ENCODE data around the gene FBXO31. TPM values are rescaled to one million over a fixed set of nuclear protein-coding genes. Genes with fewer than 3 reads are reported as not detected.

FBXO31 gene
- total RNA-seq, 6 experiments from 2014 or later: 23.0 to 30.0 (median 25.1) TPM

DNA sequence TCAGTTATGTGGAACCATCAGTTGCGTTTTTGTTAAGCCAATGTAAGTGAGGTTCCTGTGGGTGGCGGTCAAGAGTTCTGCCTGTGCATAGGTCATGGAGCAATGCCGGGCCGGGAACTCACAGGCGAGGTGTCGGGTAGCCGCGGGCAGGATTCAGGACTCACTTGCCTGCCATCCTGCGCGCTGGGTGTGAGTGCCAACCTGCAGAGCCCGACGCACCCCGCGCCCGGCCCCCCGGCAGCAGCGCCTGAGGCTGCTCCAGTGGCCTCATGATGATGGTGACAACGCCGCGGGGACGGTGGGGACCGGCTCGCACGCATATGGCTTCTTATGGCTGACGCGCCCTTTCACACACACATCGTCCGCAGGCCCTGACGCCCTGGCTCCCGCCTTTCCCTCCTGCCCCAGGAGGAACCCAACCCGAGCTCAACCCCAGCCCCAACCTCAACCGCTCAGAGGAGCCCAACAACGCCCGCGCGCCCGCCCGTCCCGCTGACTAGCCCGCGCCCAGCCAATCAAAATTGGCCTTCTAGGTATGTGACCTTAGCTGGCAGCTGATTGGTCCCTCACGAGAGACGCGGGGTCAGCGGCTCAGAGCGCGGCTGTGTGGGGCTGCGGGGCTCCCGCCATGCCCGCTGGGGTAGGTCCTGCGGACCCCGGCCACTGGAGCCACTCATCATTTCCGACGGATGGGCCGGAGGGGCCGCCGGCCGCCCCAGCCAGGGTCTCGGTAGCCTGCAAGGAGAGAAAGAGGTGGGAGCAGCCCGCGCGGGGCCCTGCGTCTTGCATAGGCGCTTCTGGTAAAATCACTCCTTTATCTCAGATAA is 66.4 kb downstream of the FBXO31 start, which contains the start of gene C16orf95:
Gene C16orf95 (minus strand): TSS at position 470 of the 827 bp plus-strand sequence. CDS start 150 bp downstream, at position 320.
- peak within 1 kb of the TSS; percentile 98 for H3K27ac Mint-ChIP-seq
- no peaks in the 10 kb centered on the region for H3K9me3 Mint-ChIP-seq
- TF ChIP-seq, protein P1, sequence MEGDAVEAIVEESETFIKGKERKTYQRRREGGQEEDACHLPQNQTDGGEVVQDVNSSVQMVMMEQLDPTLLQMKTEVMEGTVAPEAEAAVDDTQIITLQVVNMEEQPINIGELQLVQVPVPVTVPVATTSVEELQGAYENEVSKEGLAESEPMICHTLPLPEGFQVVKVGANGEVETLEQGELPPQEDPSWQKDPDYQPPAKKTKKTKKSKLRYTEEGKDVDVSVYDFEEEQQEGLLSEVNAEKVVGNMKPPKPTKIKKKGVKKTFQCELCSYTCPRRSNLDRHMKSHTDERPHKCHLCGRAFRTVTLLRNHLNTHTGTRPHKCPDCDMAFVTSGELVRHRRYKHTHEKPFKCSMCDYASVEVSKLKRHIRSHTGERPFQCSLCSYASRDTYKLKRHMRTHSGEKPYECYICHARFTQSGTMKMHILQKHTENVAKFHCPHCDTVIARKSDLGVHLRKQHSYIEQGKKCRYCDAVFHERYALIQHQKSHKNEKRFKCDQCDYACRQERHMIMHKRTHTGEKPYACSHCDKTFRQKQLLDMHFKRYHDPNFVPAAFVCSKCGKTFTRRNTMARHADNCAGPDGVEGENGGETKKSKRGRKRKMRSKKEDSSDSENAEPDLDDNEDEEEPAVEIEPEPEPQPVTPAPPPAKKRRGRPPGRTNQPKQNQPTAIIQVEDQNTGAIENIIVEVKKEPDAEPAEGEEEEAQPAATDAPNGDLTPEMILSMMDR (IDR thresholded peaks at IDR 0.05): peak; percentile 77
- peaks cover 14% of the 10 kb centered on the region for H3K36me3 Mint-ChIP-seq (ENCODE audit: low read depth)
- H3K4me3 Mint-ChIP-seq: peak within 1 kb of the TSS; percentile 99
- peaks cover 25% of the 10 kb centered on the region for H3K4me1 Mint-ChIP-seq (ENCODE audit: low read depth)
- peaks cover 7% of the 10 kb centered on the region for H3K27me3 Mint-ChIP-seq (ENCODE audit: insufficient read depth)
- peak; percentile 94 for DNase-seq

DNA sequence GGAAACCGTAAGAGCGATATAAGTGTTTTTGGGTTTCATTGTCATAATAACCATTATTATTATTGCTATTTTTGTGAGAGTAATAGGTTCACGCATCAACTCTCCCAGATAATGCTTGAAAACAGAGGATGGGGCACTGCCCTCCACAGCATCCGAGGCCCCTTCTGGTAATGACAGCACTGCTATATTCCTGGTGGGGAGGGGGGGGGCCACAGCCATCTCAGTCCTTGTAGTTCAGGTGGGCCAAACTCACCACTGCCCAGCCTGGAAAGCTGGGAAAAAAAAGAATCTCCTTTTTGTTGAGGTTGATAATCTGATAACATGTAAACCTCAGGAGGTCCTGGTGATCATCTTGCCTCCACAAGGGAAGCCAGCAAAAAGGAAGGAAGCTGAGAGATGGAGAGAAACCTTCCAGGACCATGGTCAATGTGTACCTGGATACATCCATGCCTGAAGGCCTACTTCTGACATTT is 67.1 kb downstream of the FBXO31 start:
- Mint-ChIP-seq H3K4me3 (peak overlapping the region; percentile 99), H3K27me3 (ENCODE audit: insufficient read depth) (peaks cover 7% of the 10 kb centered on the region), H3K4me1 (ENCODE audit: low read depth) (peaks cover 25% of the 10 kb centered on the region), H3K9me3 (no peaks in the 10 kb centered on the region), H3K36me3 (ENCODE audit: low read depth) (peaks cover 14% of the 10 kb centered on the region), H3K27ac (peak overlapping the region; percentile 98)
- DNase-seq: no peak
- TF ChIP-seq, protein P1 (IDR thresholded peaks at IDR 0.05): no peak

DNA sequence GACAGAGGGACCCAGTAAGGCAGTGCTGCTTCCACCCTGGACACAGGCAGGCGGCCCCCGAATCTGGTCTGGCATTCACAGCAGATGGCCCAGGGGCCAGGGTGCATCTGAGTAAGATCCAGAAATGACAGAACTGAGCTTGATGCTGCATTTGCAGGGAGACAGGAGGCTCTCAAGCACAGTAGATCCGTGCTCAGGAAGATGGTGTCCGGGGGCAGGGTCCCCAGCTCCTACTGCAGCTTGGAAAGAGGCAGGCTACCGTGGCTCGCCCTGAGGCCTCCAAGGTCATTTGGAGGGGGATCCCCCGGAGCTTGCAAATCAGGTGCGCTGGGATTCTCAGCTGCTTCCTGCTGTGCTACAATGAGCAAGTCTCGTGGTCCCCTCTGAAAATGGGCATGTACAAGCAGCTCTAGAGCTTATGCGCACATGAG is 68.6 kb downstream of the FBXO31 start:
- Mint-ChIP-seq H3K4me1 (ENCODE audit: low read depth) (peaks cover 25% of the 10 kb centered on the region), H3K27ac (no peak overlapping the region), H3K36me3 (ENCODE audit: low read depth) (peaks cover 14% of the 10 kb centered on the region), H3K27me3 (ENCODE audit: insufficient read depth) (peaks cover 7% of the 10 kb centered on the region), H3K9me3 (no peaks in the 10 kb centered on the region), H3K4me3 (no peak overlapping the region)
- DNase-seq: no peak
- TF ChIP-seq, protein P1 (IDR thresholded peaks at IDR 0.05): no peak

DNA sequence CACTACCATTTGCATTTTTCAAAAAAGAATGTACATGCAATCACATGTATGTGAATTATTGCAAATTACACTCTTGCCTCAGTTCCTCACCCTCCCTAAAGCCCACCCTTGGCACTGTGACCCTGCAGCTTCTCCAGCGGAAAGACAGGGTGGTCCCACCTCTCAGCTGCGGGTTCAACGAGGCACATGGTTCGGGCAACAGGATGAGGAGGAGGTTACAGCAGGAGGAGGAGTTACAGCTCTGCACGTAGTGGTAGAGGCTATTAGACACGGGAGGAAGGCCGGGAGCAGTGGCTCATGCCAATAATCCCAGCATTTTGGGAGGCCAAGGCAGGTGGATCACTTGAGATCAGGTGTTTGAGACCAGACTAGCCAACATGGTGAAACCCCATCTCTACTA is 71.6 kb downstream of the FBXO31 start:
- TF ChIP-seq, protein P1 (IDR thresholded peaks at IDR 0.05): no peak
- no peak overlapping the region for H3K4me3 Mint-ChIP-seq
- peaks cover 7% of the 10 kb centered on the region for H3K9me3 Mint-ChIP-seq
- H3K4me1 Mint-ChIP-seq (ENCODE audit: low read depth): peaks cover 14% of the 10 kb centered on the region; the same call in 1 of the 2 replicates
- peaks cover under 1% of the 10 kb centered on the region; the same call in 1 of the 2 replicates for H3K27me3 Mint-ChIP-seq (ENCODE audit: insufficient read depth)
- H3K27ac Mint-ChIP-seq: no peak overlapping the region
- peaks cover 9% of the 10 kb centered on the region for H3K36me3 Mint-ChIP-seq (ENCODE audit: low read depth)
- no peak for DNase-seq

DNA sequence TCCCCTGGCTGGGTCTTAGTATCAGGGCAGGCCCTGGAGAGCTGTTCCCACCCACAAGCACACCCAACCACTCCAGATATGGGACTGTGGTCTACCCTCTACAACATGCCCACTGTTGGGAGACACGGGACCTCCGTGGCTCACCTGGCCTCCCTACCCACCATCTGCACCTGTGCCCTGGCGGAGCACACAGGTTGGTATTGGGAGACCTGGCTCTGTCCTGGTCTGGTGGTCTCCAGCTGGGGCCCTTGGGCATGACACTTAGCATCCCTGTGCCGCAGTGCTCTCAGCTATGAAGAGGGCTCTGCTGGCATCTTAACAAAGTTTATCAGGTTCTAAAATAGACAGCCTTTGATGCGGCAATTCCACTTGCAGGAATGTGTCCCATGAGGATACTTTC is 72.2 kb downstream of the FBXO31 start:
- no peak for DNase-seq
- no peaks in the 10 kb centered on the region for H3K27me3 Mint-ChIP-seq (ENCODE audit: insufficient read depth)
- peaks cover 11% of the 10 kb centered on the region for H3K36me3 Mint-ChIP-seq (ENCODE audit: low read depth)
- H3K4me1 Mint-ChIP-seq (ENCODE audit: low read depth): peaks cover 17% of the 10 kb centered on the region
- H3K4me3 Mint-ChIP-seq: no peak overlapping the region
- H3K9me3 Mint-ChIP-seq: peaks cover 7% of the 10 kb centered on the region
- no peak overlapping the region for H3K27ac Mint-ChIP-seq
- TF ChIP-seq, protein P1 (IDR thresholded peaks at IDR 0.05): no peak
